CD4-positive, alpha-beta T cell treated with Interleukin-17A for 1 hour (primary cell): ENCODE measurements around the gene SCG2.
"Not testable (repeated sequence)": the region's sequence is repeated elsewhere in the genome, so short reads cannot be mapped to it uniquely, and the experiment has no call there.

Source experiments
- DNase-seq: peaks from one replicate; pipeline ENCODE4 v3.0.0-alpha.2; 2020

Gene SCG2

DNA sequence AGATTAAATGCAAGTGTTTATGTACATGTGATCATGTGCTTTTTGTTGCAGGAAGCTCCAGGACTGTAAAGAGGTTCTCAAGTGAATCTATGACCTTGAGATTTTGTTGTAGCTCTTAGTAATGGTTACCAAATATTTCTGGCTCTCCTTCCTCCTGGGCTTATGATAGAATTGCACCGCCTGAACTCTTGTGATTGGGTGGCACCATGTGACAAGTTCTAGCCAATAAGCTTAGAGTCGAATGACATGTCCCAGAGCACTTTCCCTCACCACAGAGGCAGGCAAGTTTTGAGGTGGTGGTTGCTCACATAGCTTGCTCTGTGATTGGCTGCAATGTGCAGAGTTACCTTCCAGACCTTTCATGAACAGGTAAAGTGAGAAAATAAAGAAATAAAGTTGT, 8.9 kb upstream of the SCG2 start:
- no peak for DNase-seq

DNA sequence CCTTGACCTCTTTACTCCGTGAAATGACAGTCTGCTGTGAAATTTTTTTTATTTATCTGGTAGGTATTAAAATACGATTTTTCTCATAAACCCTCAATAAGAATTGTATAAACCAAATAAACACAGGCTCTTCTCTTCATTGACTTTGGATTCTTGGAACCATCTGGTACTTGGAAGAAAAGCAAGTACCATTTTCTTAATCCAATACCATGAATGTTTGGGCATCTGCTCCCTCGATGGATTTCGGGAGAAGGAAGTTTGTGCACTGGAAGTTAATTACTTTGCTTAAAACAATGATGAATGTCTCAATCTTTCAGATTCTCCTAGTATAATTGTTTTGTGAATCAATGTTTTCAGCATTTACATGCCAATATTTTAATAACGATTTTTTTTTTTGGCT, 5.3 kb upstream of the SCG2 start:
- no peak for DNase-seq

DNA sequence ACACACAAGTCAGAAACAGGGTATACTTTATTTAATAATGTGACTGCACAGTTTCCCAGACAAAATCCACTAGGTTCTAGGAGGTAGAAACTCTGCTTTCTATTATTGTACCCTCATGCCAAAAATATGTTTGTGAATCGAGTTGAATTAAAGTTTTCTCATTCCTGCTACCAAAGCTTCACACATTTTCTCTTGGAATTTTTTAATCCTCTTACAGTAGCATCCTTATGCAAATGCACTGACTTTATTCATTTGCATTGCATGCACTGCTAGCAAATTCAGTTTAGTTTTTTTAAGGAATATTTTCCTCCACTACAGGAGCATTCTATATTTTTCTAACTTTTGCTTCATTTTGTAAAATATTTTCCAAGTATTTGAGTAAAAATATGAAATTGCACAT, 4.8 kb upstream of the SCG2 start:
- DNase-seq = no peak

DNA sequence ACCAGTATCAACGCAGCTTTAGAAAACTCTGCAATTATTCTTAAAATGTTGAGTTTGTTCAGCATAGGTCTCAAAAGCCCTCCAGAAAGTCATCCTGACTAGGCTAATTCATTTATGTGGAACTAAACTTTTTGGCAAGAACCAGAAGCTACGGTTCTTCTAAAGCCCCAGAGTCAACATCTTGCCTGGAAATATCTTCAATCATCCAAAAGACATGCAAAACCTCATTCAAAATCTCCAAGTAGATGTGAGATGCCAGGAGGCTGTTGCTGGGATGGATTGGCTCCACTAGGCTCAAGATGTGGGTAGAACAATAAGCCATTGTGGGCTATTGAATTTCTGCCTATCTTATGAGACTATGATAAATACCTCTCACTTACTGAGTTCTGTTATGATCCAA, 2.1 kb upstream of the SCG2 start:
- no peak for DNase-seq

DNA sequence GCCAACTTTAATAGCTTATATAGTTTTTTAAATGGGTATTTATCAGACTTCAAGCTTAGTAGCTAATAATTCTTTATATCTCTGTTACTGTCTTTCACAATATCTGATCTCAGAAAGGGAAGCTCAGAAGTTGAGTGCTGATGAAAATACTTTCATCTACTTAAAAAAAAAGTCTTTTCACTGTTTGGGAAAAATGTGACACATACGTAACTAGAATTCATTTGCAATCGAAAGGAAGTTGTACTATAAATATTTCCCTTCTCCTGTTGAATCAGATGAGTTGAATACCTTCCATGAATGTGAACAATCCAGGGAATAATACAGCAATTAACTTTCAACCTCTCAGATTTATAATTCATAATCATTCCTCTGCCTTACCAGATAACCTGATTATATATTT, 811 bp upstream of the SCG2 start:
- no peak for DNase-seq

DNA sequence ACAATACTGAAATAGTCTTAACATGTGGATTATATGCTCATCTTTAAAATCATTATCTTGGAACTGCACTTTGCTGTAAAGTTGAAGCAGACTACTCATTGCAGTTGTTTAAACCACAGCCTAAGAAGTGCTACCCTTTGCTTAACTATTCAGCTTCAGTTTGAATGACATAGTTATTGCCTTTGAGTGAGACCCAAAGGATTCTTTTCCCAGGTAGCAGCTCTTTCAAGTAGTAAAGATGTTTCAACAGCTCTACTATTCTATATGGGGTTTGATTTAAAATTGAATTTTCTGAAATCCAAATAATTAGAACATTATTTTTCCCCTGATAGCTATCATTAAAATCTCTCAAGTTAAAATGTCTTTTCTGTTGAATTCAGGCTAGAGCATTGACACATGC, 1.1 kb downstream of the SCG2 start:
- no peak for DNase-seq

DNA sequence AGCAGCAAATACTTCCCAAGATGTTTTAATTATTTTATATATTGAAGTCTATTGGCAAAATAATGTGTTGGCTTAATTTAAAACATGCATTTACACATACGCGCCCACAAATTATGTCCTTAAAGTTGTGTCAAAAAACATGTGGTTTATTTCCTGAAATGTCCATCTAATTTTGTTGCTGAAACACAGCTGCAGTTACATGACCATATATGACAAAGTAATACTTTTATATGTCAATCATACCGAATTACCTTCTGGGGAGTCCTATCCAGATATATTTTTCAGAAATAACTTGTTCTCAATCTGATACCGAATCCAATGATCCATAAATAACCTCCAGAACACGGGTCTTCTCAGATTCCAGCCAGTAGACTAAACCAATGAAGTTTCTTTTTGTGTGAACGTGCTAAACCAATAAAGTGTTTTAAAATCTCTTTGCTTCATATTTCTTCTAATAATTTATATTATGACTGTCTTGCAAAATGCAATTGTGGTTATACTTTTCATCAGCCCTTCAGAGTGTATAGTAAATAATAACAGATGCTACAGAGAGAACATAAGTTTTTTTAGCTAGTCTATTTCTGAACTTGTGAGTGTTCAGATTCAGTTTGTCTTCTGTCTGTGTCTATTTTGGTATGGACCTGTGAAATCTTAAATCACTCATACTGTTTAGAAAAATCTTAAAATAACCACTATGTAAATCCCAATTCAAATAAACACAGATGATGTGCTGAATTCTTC, 2.4 kb downstream of the SCG2 start:
- DNase-seq = no peak

DNA sequence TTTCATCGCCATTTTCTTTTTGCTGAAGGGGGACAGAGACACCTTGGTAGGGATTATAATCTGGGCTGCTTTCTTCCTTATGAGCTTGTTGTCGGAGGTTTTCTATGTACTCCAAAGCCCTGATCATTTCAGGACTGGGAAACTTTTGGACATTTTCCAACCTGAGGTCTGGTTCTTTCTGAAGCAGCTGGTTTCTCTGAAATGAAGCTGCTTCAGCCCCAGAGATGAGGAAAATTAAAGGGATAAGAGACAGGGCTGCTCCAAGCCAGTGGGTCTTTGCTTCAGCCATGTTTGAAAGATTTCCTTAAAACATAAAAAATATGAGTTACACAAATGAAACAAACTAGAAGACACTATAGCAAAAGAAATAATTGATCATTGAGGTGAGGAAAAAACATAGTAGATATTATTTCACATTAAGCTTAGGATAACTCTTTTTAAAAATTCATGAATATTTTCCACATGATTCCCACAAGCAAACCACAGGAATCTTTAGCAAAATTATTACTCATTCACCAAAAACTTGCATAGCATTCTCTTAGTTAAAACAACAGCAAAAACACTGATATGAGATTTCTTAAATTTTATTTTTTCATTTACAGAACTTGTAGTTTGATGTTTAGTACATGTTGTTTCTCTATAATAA, 3.0 kb downstream of the SCG2 start:
- DNase-seq = no peak

DNA sequence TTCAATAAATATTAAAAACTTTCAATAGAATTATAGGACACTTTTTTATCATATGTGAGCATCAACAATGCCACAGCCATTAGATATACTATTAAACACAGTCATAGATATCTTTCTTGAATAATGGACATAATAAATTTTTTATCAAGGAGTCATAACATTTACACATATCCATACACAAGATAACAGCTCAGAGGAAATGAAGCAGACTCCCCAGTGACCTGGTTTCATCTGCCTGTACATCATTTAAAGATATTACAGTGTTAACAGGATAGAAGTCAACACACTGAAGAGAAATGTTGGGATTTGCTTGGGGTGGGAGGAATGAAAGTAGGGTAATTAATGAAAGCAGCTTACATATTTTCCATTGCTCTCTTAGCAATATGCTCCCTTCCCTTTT, 5.1 kb downstream of the SCG2 start:
- no peak for DNase-seq

DNA sequence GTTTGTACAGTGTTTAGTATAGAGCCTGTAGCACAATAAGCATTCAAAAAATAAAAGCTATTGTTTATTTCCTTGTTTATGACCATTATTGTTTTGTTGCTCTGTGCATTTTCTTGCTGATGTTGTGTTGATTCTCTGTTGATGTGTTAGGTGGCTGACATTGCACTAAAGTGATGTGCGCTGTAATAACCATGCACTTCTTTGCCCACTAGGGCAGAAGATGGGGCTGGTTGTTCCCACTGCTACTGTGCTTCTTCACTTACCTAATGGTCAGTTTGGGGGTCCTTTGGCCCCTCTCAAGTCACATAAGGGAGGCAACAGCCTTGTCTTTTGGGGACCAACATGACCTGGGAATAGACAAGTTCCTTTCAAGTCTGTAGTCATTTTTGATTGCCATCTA, 6.0 kb downstream of the SCG2 start:
- no peak for DNase-seq

DNA sequence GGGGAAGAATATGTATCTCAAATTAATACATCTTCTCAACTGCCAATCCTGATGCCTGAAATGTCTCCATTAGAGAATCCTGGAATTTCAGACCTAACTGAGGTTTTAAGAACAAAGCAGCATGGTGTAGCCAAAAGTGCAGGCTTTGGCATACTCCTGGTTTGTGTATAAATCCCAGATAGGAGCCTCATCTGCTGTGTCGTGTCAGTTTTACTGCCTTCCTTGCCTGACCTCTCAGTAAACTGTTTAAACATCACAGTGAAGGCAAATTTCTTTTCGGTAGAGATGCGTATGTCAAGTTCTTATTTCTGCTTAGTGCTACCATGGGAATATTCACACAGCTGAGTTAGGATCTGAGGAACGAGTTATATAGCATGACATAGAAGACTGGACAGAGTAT, 7.3 kb downstream of the SCG2 start:
- DNase-seq = no peak

DNA sequence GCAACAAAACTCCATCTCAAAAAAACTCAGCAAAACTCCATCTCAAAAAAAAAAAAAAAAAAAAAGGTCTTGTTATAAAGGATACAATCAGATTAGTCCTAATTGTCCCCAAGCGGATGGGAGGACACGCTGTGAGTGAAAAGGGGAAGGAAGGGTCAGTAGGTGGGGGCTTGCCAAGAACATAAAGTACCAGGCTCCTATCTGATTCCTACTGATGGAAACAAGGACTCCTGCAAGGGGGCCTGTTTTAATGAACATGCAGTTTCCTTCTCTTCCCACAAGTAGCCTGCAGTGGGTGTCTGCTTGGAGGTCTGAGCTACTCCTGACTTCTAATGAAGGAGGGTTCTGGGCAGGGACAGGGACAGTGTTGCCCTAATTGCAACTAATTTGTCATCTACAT, 7.9 kb downstream of the SCG2 start:
- no peak for DNase-seq

DNA sequence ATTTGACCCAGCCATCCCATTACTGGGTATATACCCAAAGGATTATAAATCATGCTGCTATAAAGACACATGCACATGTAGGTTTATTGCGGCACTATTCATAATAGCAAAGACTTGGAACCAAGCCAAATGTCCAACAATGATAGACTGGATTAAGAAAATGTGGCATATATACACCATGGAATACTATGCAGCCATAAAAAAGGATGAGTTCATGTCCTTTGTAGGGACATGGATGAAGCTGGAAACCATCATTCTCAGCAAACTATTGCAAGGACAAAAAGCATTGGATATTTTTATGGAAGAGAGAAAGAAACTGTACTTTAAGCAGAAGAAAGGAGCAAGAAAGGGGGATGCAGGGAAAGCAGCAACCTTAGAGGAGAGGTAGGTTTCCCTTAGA, 9.5 kb downstream of the SCG2 start:
- DNase-seq = not testable (repeated sequence)

DNA sequence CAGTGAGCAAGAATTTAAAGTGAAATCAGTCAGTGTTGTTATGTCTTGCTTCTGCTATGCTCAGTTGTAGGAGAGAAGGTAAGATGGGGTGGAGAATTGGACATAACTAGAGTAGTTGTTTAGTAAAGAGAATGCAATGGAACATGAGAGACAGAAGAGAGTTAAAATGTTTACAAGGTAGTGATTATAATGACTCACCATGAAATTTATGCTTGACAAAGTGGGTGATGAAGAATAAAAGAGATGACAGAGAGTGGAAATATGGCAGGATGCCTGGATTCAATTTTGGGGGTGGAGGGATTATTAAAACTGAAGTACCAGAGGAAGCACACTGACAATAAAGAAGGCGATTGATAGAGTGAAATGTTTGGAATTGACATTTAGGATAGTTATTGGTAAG, 10.6 kb downstream of the SCG2 start:
- no peak for DNase-seq

DNA sequence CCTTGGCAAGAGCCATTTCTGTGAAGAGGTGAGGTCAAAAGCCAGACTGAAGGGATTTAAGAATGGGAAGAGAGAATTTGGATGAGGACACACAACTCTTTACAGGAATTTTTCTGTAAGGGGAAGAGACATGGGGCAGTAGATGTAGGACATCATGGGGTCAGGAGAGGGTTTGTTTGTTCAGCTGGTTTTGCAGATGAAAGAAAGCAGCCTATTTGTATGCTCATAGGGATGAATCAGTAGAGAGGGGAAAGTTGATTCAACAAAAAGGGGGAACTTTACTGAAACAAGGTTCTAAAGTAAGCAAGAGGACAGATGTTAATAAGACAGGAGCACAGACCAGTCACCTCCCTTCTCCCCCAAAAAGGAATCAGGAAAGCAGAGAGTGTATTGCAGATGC, 11.2 kb downstream of the SCG2 start:
- DNase-seq = no peak

DNA sequence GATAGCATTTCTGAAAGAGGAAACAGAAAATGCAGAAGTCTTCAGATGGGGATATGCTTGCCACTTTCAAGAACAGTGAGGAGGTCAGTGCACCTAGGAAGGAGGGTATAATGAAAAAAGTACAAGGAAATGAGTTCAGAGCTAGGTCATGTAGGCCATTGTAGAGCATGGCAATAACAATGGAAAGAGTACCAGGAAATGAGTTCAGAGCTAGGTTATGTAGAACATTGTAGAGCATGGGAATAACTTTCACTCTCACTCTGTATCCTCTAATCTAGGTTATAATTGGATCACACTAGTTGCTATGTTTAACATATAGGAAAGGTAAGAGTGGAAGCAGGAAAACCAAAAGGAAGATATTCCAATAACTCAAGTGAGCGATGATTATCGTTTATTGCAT, 12.3 kb downstream of the SCG2 start:
- no peak for DNase-seq

DNA sequence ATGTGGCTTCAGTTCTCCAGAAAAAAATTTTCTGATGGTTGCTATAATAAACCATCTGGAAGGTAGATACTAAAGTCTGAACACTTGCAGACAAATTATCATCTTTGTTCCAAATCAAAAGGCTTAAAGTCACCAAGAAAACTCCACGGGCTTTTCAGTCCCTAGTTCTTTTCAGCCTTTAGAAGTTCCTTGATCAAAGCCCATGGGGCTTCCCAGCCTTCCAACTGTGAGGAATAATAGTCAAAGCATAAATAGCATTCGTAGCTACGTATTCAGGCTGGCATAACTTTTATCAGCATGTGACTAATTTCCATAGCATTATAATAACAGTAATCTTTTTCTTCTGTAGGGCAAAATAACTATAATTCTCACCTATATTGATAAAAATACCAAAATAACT, 13.9 kb downstream of the SCG2 start:
- no peak for DNase-seq

DNA sequence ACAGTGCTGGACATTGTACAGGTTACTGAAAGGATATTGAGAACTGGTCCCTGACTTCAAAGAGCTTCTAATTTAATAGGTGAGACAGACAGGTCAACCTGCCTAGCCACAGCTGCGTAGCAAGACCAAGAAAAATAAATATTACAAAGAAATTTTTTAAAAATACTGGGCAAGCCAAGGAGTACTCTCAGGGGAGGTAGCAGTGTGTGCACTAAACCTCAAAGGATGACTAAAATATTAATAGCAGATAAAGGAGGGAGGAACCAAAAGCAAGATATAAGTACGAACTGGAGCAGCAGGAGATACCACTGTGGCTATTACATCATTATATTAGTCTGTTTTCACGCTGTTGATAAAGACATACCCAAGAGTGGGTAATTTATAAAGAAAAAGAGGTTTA, 14.9 kb downstream of the SCG2 start:
- DNase-seq = no peak

DNA sequence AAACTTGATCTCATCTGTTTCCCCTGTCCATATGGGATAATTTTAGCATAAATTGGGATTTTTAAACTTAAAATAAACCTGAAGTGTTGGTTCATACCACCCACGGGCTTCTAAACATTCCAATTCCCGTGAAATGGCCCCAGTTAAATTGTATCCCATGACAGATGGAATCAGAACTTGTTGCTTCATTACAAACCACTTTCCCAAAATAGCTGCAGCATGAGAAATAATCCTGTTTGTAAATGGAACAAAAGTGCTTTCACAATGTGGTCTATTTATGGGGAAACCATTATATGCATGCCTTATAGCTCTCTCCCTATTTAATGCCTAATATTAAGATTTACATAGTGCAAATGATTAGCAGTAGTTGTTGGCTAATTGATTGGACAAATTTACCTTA, 15.9 kb downstream of the SCG2 start:
- no peak for DNase-seq

DNA sequence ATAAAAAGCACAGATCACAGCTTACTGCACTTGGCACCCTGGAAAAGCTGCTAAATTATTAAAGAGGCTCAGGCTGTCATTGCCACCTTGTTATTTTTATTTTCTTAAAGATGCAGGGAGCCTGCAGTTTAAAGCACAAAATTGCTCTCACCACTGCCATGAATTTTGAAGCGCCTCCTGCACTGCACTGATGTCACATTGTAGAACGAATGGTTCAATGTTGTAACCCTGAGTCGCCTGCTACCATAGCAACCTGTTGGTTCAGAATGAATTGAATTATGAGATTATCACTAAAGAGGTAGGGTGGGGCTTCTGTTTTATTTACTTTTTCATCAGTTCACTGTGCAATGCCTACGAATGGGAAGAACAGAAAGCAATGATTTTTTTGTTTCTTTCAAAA, 16.5 kb downstream of the SCG2 start:
- DNase-seq = no peak

DNA sequence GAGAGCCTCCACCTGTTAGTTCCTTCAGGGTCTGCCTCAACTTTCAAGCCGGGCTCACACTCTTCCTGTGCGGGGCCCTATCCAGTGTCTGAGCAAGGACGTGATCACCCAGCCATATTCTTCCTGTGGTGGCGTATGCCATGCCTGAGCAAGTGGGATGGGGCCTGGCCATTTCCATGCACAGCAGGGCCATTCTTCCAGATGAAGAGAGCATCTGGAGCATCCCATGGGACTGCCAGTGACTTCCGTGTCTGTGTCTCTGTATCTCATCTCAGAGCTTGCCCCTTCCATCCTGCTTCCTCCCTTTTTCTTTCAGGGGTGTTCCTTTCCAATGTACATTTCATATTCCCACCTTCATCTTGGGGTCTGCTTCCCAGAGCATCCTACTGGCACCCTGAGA, 20.2 kb downstream of the SCG2 start:
- no peak for DNase-seq

DNA sequence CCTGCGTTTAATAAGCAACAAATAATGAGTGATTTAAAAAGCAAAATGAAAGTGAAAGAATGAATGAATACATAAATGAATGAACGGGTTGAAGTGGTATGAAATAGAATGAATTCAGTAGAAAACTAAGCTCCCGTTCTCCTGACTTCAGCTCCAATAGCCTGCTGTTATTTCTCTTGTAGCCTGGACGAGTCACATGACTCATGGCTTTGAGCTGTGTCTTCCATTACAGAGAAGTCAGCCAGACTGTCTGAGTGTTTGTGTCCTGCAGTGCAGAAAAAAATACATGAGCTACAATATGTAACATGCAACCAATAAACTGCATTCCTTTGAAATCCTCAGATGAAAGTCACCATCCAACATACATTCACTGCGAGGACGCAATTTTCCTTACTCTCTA, 21.2 kb downstream of the SCG2 start:
- DNase-seq = no peak

DNA sequence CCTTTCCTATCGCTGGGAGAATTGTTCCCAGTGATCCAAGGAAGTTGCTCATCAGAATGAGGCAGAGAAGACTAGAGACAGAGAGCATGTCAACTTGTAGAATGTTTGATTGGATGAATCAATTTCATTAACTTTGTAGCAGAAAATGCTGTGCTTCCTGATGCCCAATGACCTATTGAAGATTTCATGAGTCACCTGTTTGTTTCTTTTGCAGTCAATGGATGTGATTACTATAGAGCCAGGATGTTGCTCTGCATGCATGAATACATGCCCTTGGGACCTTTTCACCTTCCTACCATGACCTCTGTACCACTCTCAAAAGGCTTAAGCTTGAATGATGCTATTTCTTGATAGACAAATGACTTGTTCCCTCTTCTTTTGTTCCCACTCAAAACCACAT, 23.3 kb downstream of the SCG2 start:
- DNase-seq = no peak

DNA sequence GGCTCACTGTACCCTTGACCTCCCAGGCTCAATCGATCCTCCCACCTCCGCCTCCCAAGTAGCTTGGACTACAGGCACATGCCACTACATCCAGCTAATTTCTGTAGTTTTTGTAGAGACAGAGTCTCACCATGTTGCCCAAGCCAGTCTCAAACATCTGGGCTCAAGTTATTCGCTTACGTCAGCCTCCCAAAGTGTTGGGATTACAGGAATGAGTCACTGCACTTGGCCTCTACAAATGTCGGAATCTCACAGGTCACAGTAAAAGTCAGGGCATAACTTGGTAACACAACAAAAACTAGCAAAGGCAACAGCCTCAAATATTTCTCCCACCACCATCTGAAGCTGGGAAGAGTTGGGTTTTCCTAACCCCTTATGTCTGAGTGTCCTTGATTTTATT, 25.3 kb downstream of the SCG2 start:
- DNase-seq = no peak

DNA sequence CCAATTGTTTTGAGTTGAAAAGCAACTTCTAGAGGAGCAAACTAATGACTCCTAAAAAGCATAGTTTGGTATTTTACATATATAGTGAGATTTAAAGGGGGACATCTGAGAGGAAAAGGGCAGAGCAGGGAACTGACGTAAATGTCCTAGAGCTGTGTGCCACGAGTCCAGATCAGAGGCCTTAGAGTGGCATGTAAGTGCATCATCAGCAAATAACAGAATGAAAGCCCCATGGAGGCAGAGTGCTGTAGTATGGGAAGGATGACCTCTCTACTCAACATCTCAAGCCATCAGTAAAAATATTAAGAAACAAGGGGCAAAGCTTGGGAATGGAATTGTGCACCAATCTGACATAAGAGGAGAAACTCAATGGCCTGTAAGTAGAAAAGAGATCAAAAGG, 31.4 kb downstream of the SCG2 start:
- DNase-seq = no peak
